D341Med (cell line): ENCODE results near the gene TTC14.
A peak's percentile ranks its signal among the peaks of the same experiment; 100 is the strongest.
"Not testable (repeated sequence)": the region's sequence is repeated elsewhere in the genome, so short reads cannot be mapped to it uniquely, and the experiment has no call there.

Experiments
- DNase-seq: peaks from one replicate; pipeline ENCODE4 v3.0.0; 2012; ENCODE audit warnings: low spot score

TTC14 gene

GRCh38 chr3:180601688-180602666 lies at the start of gene TTC14:
Gene TTC14 (plus strand): TSS chr3:180602163. CDS start chr3:180602262, 99 bp downstream.
- DNase-seq: peak; percentile 96

- no peak for DNase-seq
These were observed 38.6 kb upstream of the TTC14 start for GRCh38 chr3:180563406-180563805.

- DNase-seq: no peak
These were observed 37.3 kb upstream of the TTC14 start for GRCh38 chr3:180564676-180565075.

- no peak for DNase-seq
These were observed 31.7 kb upstream of the TTC14 start for GRCh38 chr3:180570238-180570637.

GRCh38 chr3:180571831-180572598 lies 29.9 kb upstream of the TTC14 start:
- DNase-seq: no peak

- DNase-seq: no peak
These were observed 26.4 kb upstream of the TTC14 start for GRCh38 chr3:180575571-180575970.

- no peak for DNase-seq
These were observed 21.0 kb upstream of the TTC14 start for GRCh38 chr3:180580934-180581333.

- no peak for DNase-seq
These were observed 11.6 kb upstream of the TTC14 start for GRCh38 chr3:180590396-180590795.

- not testable (repeated sequence) for DNase-seq
These were observed 8.3 kb upstream of the TTC14 start for GRCh38 chr3:180593631-180594030.

- peak; percentile 49 for DNase-seq
These were observed 7.1 kb upstream of the TTC14 start for GRCh38 chr3:180594631-180595558.

- DNase-seq: no peak
These were observed 6.4 kb upstream of the TTC14 start for GRCh38 chr3:180595559-180595935.

- DNase-seq: no peak
These were observed 1.5 kb upstream of the TTC14 start for GRCh38 chr3:180600473-180600872.

GRCh38 chr3:180611006-180611405 lies 9.0 kb downstream of the TTC14 start:
- DNase-seq: no peak

- no peak for DNase-seq
These were observed 10.4 kb downstream of the TTC14 start for GRCh38 chr3:180612364-180612763.

- DNase-seq: peak; percentile 21
These were observed 14.0 kb downstream of the TTC14 start for GRCh38 chr3:180615954-180616353.

GRCh38 chr3:180617049-180617448 lies 15.1 kb downstream of the TTC14 start:
- DNase-seq: no peak

GRCh38 chr3:180618563-180618962 lies 16.6 kb downstream of the TTC14 start:
- DNase-seq: not testable (repeated sequence)

- no peak for DNase-seq
These were observed 17.8 kb downstream of the TTC14 start for GRCh38 chr3:180619723-180620122.

GRCh38 chr3:180624714-180625113 lies 22.8 kb downstream of the TTC14 start:
- no peak for DNase-seq

GRCh38 chr3:180626844-180627243 lies 24.9 kb downstream of the TTC14 start:
- DNase-seq: no peak

GRCh38 chr3:180630371-180630770 lies 28.4 kb downstream of the TTC14 start:
- no peak for DNase-seq

- DNase-seq: no peak
These were observed 29.4 kb downstream of the TTC14 start for GRCh38 chr3:180631317-180631716.
